Hindlimb muscle (tissue), 1 donor: ENCODE measurements around the gene MRPS34. TPM values are rescaled to one million over a fixed set of nuclear protein-coding genes. Genes with fewer than 3 reads are reported as not detected.
"Not testable (repeated sequence)": the region's sequence is repeated elsewhere in the genome, so short reads cannot be mapped to it uniquely, and the experiment has no call there.

Source experiments
- DNase-seq: peaks from one replicate; pipeline ENCODE4 v3.0.0-alpha.2; 2013
- polyA plus RNA-seq: library from polyadenylated mRNA; unstranded; fragments of 120-200 nt; gene quantifications from one replicate; pipeline ENCODE4 v1.2.1, GENCODE V29; 2013; ENCODE audit not compliant: insufficient read length

MRPS34 gene
- polyA plus RNA-seq: 45.8 TPM

- peak; percentile 87 for DNase-seq
Observed at GRCh38 chr16:1772908-1773702, at the start of gene MRPS34. MRPS34 (minus strand) TSS chr16:1773134; CDS start chr16:1773119, 15 bp downstream.

- DNase-seq: no peak
Observed at GRCh38 chr16:1821861-1822611, 49.1 kb upstream of the MRPS34 start.

DNA sequence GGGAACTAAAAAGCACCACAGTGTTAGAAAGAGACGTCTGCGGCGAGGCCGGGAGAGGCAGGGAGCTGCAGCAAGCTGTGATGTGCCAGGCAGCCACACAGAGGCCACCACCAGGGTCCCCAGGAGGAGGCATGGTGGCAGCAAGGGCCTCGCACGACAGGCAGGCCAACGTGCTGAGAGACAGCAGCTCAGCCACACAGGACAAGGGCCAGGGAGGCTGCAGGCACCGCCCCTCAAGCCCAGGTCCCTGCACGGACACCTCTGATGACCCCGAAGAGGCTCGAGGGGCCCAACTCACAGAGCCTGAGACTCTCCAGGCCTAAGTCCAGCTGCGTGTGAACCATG lies 48.0 kb upstream of the MRPS34 start:
- DNase-seq: no peak

DNA sequence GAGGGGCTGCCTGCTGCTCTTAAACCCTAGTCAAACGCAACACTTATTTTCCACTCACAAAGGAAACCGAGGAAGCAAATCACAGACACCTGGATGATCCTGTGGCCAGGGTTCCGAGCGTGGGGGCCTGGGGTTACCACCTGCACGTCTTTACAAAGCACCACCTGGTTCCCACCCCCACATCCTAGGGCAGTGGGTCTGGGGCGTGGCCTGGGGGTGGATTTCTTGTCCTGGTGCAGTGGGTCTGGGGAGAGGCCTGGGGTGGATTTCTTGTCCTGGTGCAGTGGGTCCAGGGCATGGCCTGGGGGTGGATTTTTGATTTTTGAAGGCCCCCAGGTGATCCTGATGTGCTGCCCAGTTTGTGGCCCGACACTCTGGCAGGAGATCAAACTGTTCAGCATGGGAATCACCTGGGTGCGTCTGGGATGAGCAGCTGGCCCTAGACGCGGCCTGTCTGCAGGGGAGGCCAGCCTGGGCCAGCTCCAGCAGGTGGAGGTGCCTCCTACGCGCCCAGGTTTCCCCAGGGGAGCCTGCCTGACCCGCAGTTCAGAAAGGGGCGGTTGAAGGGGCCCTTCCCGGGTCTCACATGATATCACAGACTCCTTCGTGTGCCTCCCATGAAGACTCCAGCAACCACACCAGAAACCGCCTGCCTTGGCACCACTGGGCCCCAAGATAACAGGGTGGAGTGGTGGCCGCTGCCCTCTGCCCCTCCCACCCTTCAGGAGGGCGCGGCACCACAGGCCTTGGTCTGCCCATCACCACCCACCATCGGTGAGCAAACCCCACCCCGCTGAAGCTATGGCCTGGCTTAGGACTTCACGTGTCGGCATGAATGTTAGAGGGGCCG lies 47.4 kb upstream of the MRPS34 start:
- no peak for DNase-seq

DNA sequence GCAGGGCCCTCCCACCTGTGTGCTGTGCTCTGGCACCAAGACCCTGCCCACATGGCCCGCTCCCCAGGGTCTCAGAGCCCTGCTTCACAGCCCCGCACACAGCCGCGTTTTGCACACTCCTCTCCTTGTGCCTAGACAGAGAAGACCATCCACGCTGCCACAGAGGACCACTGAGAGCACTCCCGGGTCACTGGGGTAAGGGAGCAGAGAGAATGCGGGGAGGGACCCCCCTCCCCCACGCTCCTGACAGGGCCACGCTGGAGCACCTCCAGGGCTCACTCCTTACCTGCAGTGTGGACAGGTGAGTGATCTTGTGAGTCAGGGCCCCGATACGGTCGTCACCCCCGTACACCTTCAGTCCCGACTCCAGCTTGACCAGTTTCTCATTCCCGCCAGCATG lies 46.7 kb upstream of the MRPS34 start:
- no peak for DNase-seq

- no peak for DNase-seq
Observed at GRCh38 chr16:1818873-1819525, 46.1 kb upstream of the MRPS34 start.

DNA sequence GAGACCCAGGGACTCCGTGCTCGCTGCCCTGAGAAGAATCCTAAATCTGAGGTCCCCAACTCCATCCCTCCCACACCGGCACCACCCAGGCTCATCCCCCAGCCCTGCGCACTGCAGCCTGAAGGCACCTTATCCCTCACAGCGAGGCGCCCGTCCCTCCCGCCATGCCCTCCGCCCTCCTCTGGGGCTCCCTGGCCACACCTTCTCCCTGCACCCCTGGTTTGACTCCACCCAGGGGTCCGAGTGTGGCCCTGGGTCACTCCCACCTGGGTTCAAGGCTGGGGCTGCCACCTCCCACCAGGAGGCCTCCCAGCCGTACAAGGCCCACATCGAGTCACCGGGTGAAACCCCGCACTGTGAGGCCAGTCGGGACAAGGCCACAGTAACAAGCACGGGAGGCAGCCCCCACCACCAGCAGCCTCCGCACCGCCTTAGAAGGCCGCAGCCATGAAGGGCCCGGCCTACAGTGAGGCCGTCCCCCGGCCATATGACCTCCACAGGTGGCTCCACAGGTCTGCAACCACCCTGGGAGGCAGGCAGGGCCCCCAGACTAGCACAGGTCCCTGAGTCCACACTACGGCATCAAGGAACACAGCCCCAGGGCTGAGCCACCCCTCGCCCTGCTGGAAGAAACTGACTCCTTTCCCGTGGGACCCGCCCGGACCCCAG lies 45.4 kb upstream of the MRPS34 start:
- no peak for DNase-seq

GRCh38 chr16:1817716-1818115 lies 44.8 kb upstream of the MRPS34 start:
- DNase-seq: no peak

DNA sequence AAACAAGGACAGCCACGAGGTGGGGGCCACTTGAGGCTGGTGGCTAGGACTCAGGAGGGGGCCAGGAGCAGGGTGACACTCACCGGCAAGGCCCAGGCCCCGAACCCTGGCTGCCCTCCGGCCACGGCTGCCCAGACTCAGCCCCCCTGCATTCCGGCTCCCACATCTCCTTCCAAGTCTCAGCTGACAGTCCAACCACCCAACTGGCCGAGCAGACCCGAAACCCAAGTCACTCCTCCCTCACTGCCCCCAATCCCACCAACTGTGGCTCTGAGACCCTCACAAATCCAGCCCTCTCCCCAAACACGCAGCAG lies 44.3 kb upstream of the MRPS34 start:
- DNase-seq: no peak

GRCh38 chr16:1816396-1817275 lies 43.7 kb upstream of the MRPS34 start:
- DNase-seq: no peak

DNA sequence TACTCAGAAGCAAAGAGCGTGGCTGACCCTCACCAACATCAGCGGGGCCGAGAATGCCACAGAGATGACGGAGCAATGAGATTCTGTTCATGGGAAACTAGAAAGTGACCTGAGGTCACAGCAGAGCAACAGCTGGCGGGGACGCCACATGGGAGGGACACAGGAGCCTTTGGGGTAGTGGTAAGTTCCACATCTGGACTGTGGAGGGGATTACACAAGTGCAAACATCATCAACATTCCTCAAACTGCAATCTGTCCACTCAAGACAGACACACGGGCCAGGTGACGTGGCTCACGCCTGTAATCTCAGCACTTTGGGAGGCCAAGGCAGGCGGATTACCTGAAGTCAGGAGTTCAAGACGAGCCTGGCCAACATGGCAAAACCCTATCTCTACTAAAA lies 42.5 kb upstream of the MRPS34 start:
- DNase-seq: no peak

DNA sequence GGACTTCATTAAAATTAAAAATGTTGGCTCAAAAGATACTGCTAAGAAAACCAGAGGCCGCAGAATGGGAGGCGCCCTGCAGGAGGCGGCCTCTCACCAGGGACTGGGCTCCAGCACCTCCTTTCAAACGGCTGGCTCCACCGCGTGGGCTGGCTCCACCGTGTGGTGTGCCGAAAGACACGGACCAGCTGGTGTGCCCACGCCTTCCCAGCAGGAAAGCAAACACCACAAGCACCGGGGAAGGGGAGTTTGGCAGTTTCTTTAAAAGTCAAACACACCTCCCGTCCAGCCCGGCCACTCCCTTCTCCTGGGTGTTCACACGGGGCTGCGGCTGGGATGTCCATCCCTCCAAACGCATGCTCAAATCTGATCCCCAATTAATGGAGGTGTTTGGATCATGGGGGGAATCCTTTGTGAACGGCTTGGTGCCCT lies 39.8 kb upstream of the MRPS34 start:
- DNase-seq: no peak

- DNase-seq: no peak
Observed at GRCh38 chr16:1810536-1810935, 37.6 kb upstream of the MRPS34 start.

DNA sequence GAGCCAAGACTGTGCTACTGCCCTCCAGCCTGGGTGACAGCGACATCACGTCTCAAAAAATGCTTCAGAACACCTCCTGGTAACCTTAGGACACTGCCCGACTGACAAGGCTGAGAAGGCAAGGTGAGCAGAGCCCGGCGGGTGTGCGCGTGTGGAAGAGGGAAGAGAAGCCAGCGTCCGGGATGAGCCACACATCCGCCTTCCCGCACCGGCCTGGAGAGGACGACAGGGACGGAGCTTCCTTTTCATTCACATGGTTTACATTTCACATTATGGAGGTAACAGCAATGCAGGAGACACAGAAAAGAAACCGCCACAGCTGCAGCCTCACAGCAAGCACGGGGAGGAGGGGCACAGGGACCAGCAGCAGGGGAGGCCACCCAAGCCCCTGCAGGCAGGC lies 37.2 kb upstream of the MRPS34 start:
- DNase-seq: no peak

DNA sequence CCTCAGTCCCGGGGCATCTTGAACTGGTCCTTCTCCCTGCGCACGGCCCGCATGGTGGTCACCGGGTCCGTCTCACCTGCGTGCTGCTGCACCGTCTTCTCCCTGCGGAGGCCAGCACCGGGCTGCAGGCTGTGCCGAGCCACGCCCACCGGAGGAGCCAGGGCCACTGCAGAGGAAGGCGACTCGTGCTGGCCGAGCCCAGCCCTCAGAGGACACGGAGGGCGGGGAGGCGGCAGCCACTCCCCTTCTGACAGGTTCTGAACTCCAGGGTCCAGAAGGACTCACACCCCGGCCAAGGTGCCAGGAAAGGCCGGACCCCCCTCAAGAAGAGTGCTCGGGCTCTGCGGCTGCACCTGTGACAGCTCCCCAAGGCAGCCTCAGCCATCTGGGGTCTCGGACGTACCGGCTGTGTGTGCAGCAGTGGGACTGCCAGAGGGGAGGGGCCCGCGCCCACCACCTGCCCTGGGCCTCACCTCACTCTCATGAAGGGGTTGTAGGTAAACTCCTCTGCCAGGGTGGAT lies 36.4 kb upstream of the MRPS34 start:
- no peak for DNase-seq

- no peak for DNase-seq
Observed at GRCh38 chr16:1808691-1809090, 35.8 kb upstream of the MRPS34 start.

GRCh38 chr16:1807626-1808025 lies 34.7 kb upstream of the MRPS34 start:
- DNase-seq: no peak

- DNase-seq: no peak
Observed at GRCh38 chr16:1800701-1801100, 27.8 kb upstream of the MRPS34 start.

DNA sequence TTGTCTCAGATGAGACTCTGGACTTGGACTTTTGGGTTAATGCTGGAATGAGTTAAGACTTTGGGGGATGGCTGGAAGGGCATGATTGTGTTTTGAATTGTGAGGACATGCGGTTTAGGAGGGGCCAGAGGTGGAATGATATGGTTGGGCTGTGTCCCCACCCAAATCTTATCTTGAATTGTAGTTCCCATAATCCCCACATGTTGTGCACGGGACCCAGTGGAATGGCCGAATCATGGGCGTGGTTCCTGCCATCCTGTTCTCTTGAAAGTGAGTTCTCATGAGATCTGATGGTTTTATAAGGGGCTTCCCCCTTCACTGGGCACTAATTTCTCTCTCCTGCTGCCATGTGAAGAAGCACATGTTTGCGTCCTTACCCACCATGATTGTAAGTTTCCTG lies 26.3 kb upstream of the MRPS34 start:
- DNase-seq: not testable (repeated sequence)

DNA sequence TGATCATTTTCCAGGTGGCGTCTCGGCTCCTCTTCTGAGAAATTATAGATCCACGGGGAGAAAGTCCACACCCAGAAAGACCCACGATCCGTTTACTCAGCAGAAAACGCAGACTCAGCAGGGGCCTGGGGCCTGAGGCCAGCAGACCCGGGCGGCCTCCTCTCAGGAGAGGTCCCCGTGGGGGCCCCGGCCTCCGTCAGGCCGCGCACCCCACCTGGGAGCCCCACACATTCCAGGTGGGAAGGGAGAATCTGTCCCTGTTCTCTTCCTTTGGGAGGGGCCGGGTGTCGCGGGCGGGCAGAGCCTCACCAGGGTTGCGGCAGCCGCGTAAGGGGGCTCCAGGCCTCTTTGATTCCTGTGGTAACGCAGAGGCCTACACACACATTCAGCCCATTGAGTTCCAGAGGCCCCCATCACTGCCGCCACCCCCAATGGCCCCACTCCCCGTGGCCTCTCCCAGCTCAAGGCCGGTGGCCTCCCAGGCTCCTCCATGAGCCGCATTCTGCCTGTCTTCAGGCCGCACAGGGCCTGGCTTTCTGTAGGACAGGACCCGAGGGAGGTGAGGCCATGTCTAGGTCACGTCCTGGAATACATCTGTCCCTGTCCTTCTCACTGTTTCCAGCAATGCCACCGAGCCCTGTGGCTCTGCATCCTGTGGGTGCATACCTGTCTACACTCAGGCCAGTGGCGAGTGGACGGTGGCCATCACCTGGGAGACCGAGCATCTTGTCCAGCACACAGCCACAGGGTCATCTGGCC lies 22.2 kb upstream of the MRPS34 start:
- no peak for DNase-seq
